Activated naive CD4-positive, alpha-beta T cell treated with anti-CD3 and anti-CD28 coated beads for 36 hours (primary cell): ENCODE data around the gene BCL11B. TPM values are rescaled to one million over a fixed set of nuclear protein-coding genes. Genes with fewer than 3 reads are reported as not detected.

Experiments
- total RNA-seq, 2 experiments: library from RNA; stranded (reverse); gene quantifications; one replicate each; pipeline ENCODE4 v1.2.3, GENCODE V29; 2021

BCL11B gene
- total RNA-seq, 2 experiments from 2014 or later = 71.7 to 71.9 TPM

Other genes starting within 250 kb of the BCL11B start
- gene SETD3, start 208.7 kb upstream of the BCL11B start, total RNA-seq = 10 to 100 TPM; 43.3 to 48.1 TPM
- gene CCNK, start 209.2 kb upstream of the BCL11B start, total RNA-seq = 10 to 100 TPM; 90.7 to 99.0 TPM